GM21360 (cell line): Measurements from ENCODE around the gene TXK.
A peak's percentile ranks its signal among the peaks of the same experiment; 100 is the strongest.
"Not testable (repeated sequence)": the region's sequence is repeated elsewhere in the genome, so short reads cannot be mapped to it uniquely, and the experiment has no call there.

ENCODE experiments used
- ATAC-seq: cut with Tn5 transposase; IDR thresholded peaks from one replicate; pipeline ENCODE4 v1.9.1; 2021; ENCODE audit warnings: mild to moderate bottlenecking, moderate library complexity; ENCODE audit not compliant: unreplicated experiment

TXK gene

GRCh38 chr4:48134081-48134480 is at the start of gene TXK:
Gene TXK (minus strand): TSS chr4:48134250. CDS start chr4:48134170, 80 bp downstream.
- ATAC-seq: no peak

- ATAC-seq: no peak
Measured at GRCh38 chr4:48180234-48180633, 46.2 kb upstream of the TXK start.

GRCh38 chr4:48178931-48179330 is 44.9 kb upstream of the TXK start:
- no peak for ATAC-seq

GRCh38 chr4:48175806-48176205 is 41.8 kb upstream of the TXK start:
- ATAC-seq: no peak

GRCh38 chr4:48175328-48175727 is 41.3 kb upstream of the TXK start:
- no peak for ATAC-seq

- peak; percentile 74 for ATAC-seq
Measured at GRCh38 chr4:48173056-48173991, 39.3 kb upstream of the TXK start.

GRCh38 chr4:48172651-48173050 is 38.6 kb upstream of the TXK start:
- ATAC-seq: no peak

GRCh38 chr4:48169636-48170035 is 35.6 kb upstream of the TXK start:
- no peak for ATAC-seq

GRCh38 chr4:48167538-48168263 is 33.7 kb upstream of the TXK start:
- ATAC-seq: no peak

GRCh38 chr4:48164561-48164960 is 30.5 kb upstream of the TXK start:
- not testable (repeated sequence) for ATAC-seq

- ATAC-seq: no peak
Measured at GRCh38 chr4:48163746-48164145, 29.7 kb upstream of the TXK start.

- ATAC-seq: no peak
Measured at GRCh38 chr4:48162162-48162561, 28.1 kb upstream of the TXK start.

- no peak for ATAC-seq
Measured at GRCh38 chr4:48157271-48157670, 23.2 kb upstream of the TXK start.

GRCh38 chr4:48156423-48156822 is 22.4 kb upstream of the TXK start:
- no peak for ATAC-seq

GRCh38 chr4:48153791-48154550 is 19.9 kb upstream of the TXK start:
- ATAC-seq: no peak

GRCh38 chr4:48152259-48152658 is 18.2 kb upstream of the TXK start:
- no peak for ATAC-seq

- ATAC-seq: no peak
Measured at GRCh38 chr4:48149827-48150370, 15.8 kb upstream of the TXK start.

GRCh38 chr4:48147621-48148020 is 13.6 kb upstream of the TXK start:
- ATAC-seq: no peak

GRCh38 chr4:48141048-48141447 is 7.0 kb upstream of the TXK start:
- ATAC-seq: no peak

GRCh38 chr4:48139691-48140090 is 5.6 kb upstream of the TXK start:
- no peak for ATAC-seq

- peak; percentile 67 for ATAC-seq
Measured at GRCh38 chr4:48138936-48139335, 4.9 kb upstream of the TXK start.
